Smooth muscle cell (in vitro differentiated cells): ENCODE measurements around the gene CAMSAP1. TPM values are rescaled to one million over a fixed set of nuclear protein-coding genes. Genes with fewer than 3 reads are reported as not detected.
"Not testable (repeated sequence)": the region's sequence is repeated elsewhere in the genome, so short reads cannot be mapped to it uniquely, and the experiment has no call there.

Experiments used
- DNase-seq: peaks from one replicate; lab custom pipeline; 2025; ENCODE audit not compliant: unreplicated experiment; lab: John Stamatoyannopoulos, UW
- H2AFZ ChIP-seq: fragments of 200-600 bp; sonication (generic); 2 replicates; pipeline ENCODE4 v1.6.0; 2016; ENCODE audit warnings: antibody characterized with exemption, low read depth, mild to moderate bottlenecking
- H3F3A ChIP-seq: fragments of 200-600 bp; sonication (generic); 2 replicates; pipeline ENCODE4 v1.6.0; 2017; ENCODE audit warnings: antibody characterized with exemption, low read depth
- H3K27ac ChIP-seq: fragments of 200-600 bp; sonication (generic); 2 replicates; pipeline ENCODE4 v1.5.1; 2016; ENCODE audit warnings: low read depth, mild to moderate bottlenecking
- H3K27me3 ChIP-seq: fragments of 200-600 bp; sonication (generic); 2 replicates; pipeline ENCODE4 v1.6.1; 2016; ENCODE audit warnings: low read depth, mild to moderate bottlenecking
- H3K36me3 ChIP-seq: fragments of 200-600 bp; sonication (generic); 2 replicates; pipeline ENCODE4 v1.5.1; 2016; ENCODE audit warnings: low read depth
- H3K4me1 ChIP-seq: fragments of 200-600 bp; sonication (generic); 2 replicates; pipeline ENCODE4 v1.5.1; 2016; ENCODE audit warnings: low read depth
- H3K4me2 ChIP-seq: fragments of 200-600 bp; sonication (generic); 2 replicates; pipeline ENCODE4 v1.6.0; 2016; ENCODE audit warnings: mild to moderate bottlenecking
- H3K4me3 ChIP-seq: fragments of 200-600 bp; sonication (generic); 2 replicates; pipeline ENCODE4 v1.5.1; 2016; ENCODE audit warnings: mild to moderate bottlenecking
- H3K79me2 ChIP-seq: fragments of 200-600 bp; sonication (generic); 2 replicates; pipeline ENCODE4 v1.6.0; 2016; ENCODE audit warnings: low read depth, mild to moderate bottlenecking
- H3K9ac ChIP-seq: fragments of 200-600 bp; sonication (generic); 2 replicates; pipeline ENCODE4 v1.6.0; 2016; ENCODE audit warnings: low read depth
- H3K9me3 ChIP-seq: fragments of 200-600 bp; sonication (generic); replicated peaks from 2 replicates; pipeline ENCODE4 v1.5.1; 2016; ENCODE audit warnings: low read depth
- H4K20me1 ChIP-seq: fragments of 200-600 bp; sonication (generic); 2 replicates; pipeline ENCODE4 v1.6.0; 2016; ENCODE audit warnings: low read depth
- WGBS: methylation state at CpG from one replicate; pipeline ENCODE4 v1.1.7; 2016; ENCODE audit warnings: low lambda C conversion rate; 5-methylcytosine and 5-hydroxymethylcytosine counted together
- polyA plus RNA-seq: library from polyadenylated mRNA; unstranded; fragments of >200 nt; fragmentation: Nextera tagmentation; extraction: Ambion mirVana; gene quantifications from 2 replicates; pipeline ENCODE4 v1.2.1, GENCODE V29; 2016
- total RNA-seq: library from RNA; depleted of rRNA; stranded (reverse); fragments of >200 nt; gene quantifications from 2 replicates; pipeline ENCODE4 v1.2.3, GENCODE V29; 2014
- TF ChIP-seq, protein P1 (sequence below): fragments of 200-600 bp; sonication (generic); IDR thresholded peaks from 2 replicates; pipeline ENCODE4 v1.5.1; 2017; ENCODE audit warnings: borderline replicate concordance, mild to moderate bottlenecking, antibody characterized with exemption; ENCODE audit not compliant: insufficient read depth, poor library complexity, severe bottlenecking

CAMSAP1 gene
- total and polyA plus RNA-seq, 2 experiments from 2014 or later: 5.4 to 17.8 TPM

DNA sequence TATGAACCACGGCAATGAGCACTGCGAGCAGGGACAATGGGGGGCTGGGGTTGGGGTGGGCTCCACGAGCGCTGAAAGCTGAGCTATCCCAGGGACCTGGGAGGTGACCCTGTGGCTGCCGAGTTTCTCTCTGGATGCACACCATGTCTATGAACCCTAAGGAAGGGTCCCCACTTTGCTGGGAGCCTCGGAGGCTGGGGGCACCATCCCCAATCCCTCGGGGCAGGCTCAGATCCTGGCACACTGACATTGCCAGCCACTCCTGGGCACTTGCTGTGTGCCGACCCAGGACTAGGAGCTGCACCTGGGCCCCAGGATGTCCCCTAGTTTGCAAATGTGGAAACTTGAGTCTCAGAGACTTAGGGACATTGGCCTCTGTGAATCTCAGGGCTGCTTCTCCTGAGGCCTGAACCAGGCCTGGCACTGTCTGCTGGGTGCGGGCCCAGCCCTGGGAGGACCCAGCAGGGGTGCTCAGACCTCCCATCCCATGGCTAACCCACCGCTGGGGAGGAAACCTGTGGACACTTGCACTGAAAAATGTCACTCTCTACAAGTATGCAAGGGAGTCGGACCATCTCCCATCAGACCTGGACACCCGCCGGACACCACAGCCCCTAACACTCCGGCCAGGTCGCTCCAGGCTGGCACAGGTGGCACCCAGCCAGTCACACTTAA, 13.0 kb upstream of the CAMSAP1 start:
- Histone ChIP-seq H3K27ac (no peak overlapping the region), H2AFZ (no peak overlapping the region), H3K9me3 (peaks cover 21% of the 10 kb centered on the region), H3K79me2 (no peaks in the 10 kb centered on the region), H3K9ac (no peak overlapping the region), H3K36me3 (peaks cover 18% of the 10 kb centered on the region), H4K20me1 (no peaks in the 10 kb centered on the region), H3K4me3 (no peak overlapping the region), H3K4me1 (no peaks in the 10 kb centered on the region), H3F3A (no peaks in the 10 kb centered on the region), H3K4me2 (no peak overlapping the region), H3K27me3 (no peaks in the 10 kb centered on the region)
- TF ChIP-seq, protein P1, sequence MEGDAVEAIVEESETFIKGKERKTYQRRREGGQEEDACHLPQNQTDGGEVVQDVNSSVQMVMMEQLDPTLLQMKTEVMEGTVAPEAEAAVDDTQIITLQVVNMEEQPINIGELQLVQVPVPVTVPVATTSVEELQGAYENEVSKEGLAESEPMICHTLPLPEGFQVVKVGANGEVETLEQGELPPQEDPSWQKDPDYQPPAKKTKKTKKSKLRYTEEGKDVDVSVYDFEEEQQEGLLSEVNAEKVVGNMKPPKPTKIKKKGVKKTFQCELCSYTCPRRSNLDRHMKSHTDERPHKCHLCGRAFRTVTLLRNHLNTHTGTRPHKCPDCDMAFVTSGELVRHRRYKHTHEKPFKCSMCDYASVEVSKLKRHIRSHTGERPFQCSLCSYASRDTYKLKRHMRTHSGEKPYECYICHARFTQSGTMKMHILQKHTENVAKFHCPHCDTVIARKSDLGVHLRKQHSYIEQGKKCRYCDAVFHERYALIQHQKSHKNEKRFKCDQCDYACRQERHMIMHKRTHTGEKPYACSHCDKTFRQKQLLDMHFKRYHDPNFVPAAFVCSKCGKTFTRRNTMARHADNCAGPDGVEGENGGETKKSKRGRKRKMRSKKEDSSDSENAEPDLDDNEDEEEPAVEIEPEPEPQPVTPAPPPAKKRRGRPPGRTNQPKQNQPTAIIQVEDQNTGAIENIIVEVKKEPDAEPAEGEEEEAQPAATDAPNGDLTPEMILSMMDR: no peak
- 96% methylated on average over 15 of the region's 15 CpGs for WGBS
- DNase-seq: no peak

DNA sequence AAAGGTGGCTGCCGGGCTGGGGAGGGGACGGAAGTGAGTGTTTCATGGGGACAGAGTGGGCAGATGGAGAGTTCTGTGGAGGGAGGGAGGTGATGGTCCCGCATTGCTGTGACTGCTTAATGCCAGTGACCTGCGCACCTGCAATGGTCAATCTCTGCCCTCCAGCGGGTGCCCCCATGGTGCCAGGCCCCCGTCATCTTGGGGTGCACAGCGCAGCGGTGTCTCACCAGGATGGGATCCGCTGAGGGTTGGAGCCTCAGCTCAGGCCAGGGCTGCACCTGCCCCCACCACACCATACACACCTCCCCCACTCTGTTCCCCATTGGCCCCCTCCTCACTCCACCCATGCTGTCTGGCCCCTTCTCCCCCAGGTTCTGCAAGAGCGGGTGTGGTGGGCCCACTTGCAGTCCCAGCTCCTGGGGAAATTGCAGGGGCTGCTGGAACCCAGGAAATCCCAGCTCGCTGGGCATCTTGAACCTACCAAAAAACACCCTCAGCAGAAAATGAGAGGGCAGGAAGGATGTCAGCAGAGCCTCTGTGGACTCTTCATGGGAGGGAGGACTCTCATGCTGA, 12.1 kb upstream of the CAMSAP1 start:
- peaks cover 22% of the 10 kb centered on the region for H3K9me3 ChIP-seq
- no peak overlapping the region for H3K9ac ChIP-seq
- no peak overlapping the region for H3K4me3 ChIP-seq
- WGBS: 98% methylated on average over 11 of the region's 11 CpGs
- TF ChIP-seq, protein P1: no peak
- H3K4me2 ChIP-seq: no peak overlapping the region
- H2AFZ ChIP-seq: no peak overlapping the region
- no peaks in the 10 kb centered on the region for H4K20me1 ChIP-seq
- peaks cover 22% of the 10 kb centered on the region for H3K36me3 ChIP-seq
- H3K27ac ChIP-seq: no peak overlapping the region
- no peaks in the 10 kb centered on the region for H3K27me3 ChIP-seq
- H3K4me1 ChIP-seq: no peaks in the 10 kb centered on the region
- no peaks in the 10 kb centered on the region for H3F3A ChIP-seq
- no peak for DNase-seq
- H3K79me2 ChIP-seq: no peaks in the 10 kb centered on the region

DNA sequence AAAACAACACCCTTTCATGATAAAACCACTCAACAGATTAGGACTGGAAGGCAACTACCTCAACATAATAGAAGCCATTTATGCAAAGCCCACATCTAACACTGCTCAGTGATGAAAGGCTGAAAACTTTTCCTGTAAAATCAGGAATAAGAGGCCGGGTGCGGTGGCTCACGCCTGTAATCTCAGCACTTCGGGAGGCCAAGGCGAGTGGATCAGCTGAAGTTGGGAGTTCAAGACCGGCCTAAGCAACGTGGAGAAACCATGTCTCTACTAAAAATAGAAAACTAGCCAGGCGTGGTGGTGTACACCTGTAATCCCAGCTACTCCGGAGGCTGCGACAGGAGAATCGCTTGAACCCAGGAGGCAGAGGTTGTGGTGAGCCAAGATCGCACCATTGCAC, 8.9 kb upstream of the CAMSAP1 start:
- not testable (repeated sequence) for H4K20me1 ChIP-seq, H3K79me2 ChIP-seq, H3K27ac ChIP-seq, H2AFZ ChIP-seq, H3F3A ChIP-seq, DNase-seq, H3K9ac ChIP-seq, H3K4me2 ChIP-seq, H3K4me3 ChIP-seq, H3K27me3 ChIP-seq, H3K4me1 ChIP-seq
- H3K36me3 ChIP-seq: peaks cover 34% of the 10 kb centered on the region
- peaks cover 22% of the 10 kb centered on the region for H3K9me3 ChIP-seq
- 90% methylated on average over 12 of the region's 12 CpGs for WGBS

DNA sequence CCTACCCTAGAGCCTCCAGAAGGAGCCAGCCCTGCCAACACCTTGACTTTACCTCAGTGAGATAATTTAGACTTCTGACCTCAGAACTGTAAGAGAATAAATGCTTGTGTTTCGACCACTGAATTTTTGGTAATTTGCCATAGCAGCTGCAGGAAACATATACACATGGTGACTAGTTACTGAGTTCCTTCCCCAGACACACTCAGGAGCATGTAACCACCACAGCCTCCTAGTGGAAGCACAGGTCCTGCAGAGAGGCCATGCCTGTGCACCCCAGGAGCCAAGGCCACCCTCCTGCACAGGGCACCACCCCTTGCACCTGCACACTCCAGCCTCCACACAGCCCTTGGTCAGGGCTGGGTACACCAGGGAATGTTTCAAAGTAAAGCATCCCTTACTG, 7.6 kb upstream of the CAMSAP1 start:
- Histone ChIP-seq H3K4me2 (no peak overlapping the region), H3K9me3 (peaks cover 22% of the 10 kb centered on the region), H4K20me1 (no peaks in the 10 kb centered on the region), H3K27ac (no peak overlapping the region), H2AFZ (no peak overlapping the region), H3F3A (no peaks in the 10 kb centered on the region), H3K79me2 (peaks cover 11% of the 10 kb centered on the region), H3K27me3 (no peaks in the 10 kb centered on the region), H3K9ac (no peak overlapping the region), H3K4me1 (no peaks in the 10 kb centered on the region), H3K36me3 (peaks cover 37% of the 10 kb centered on the region), H3K4me3 (no peak overlapping the region)
- no peak for DNase-seq
- TF ChIP-seq, protein P1: no peak
- 94% methylated on average over 1 of the region's 1 CpG for WGBS

DNA sequence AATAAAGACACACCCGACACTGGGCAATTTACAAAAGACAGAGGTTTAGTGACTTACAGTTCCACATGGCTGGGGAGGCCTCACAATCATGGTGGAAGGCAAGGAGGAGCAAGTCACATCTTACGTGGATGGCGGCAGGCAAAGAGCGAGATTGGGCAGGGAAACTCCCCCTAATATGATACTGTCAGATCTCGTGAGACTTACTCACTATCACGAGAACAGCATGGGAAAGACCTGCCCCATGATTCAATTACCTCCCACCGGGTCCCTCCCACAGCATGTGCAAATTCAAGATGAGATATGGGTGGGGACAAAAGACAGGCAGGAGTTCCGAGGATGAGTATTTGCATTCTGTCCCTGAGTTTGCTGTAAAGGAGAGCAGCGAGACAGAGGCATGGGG, 3.9 kb upstream of the CAMSAP1 start:
- not testable (repeated sequence) for DNase-seq, H3K9me3 ChIP-seq, H3K4me2 ChIP-seq, H3F3A ChIP-seq, H2AFZ ChIP-seq, H3K4me3 ChIP-seq, H3K27ac ChIP-seq, H3K27me3 ChIP-seq, H3K9ac ChIP-seq, H3K4me1 ChIP-seq, H4K20me1 ChIP-seq
- Histone ChIP-seq H3K79me2 (peaks cover 32% of the 10 kb centered on the region), H3K36me3 (peaks cover 28% of the 10 kb centered on the region)
- WGBS: 98% methylated on average over 9 of the region's 9 CpGs
